Lung (tissue), 12 donors: ENCODE data around the gene GABARAP. TPM values are rescaled to one million over a fixed set of nuclear protein-coding genes. Genes with fewer than 3 reads are reported as not detected.

Experiments
- ATAC-seq: fragments of 200-7000 bp; cut with Tn5 transposase; one replicate; pipeline ENCODE4 v1.9.1; 2020; ENCODE audit warnings: moderate number of reproducible peaks; ENCODE audit not compliant: insufficient read depth, low FRiP score
- DNase-seq, 3 donors: peaks; one replicate each; pipeline ENCODE4 v3.0.0-alpha.2; 2013 to 2017
- H3K27ac ChIP-seq, 2 donors: one replicate each; pipeline ENCODE4 v1.5.1; 2013; ENCODE audit warnings: mild to moderate bottlenecking in 2 of 2, moderate library complexity in 2 of 2, control low read depth in 1 of 2, inconsistent platforms in 1 of 2, low read depth in 1 of 2, low read length in 1 of 2
- H3K27me3 ChIP-seq, 3 donors: one replicate each; pipeline ENCODE4 v1.5.1; 2013; ENCODE audit warnings: low read length in 2 of 3; ENCODE audit not compliant: control insufficient read depth in 3 of 3, insufficient read depth in 3 of 3
- H3K36me3 ChIP-seq, 4 donors: one replicate each; pipeline ENCODE4 v1.5.1; 2013; ENCODE audit warnings: low read length in 4 of 4, mild to moderate bottlenecking in 1 of 4, moderate library complexity in 1 of 4; ENCODE audit not compliant: control insufficient read depth in 4 of 4, insufficient read depth in 4 of 4
- H3K4me1 ChIP-seq, 5 donors: one replicate each; pipeline ENCODE4 v1.5.1; 2013; ENCODE audit warnings: low read length in 5 of 5, mild to moderate bottlenecking in 2 of 5, moderate library complexity in 1 of 5; ENCODE audit not compliant: control insufficient read depth in 5 of 5, insufficient read depth in 5 of 5
- H3K4me3 ChIP-seq: one replicate; pipeline ENCODE4 v1.5.1; 2013; ENCODE audit warnings: mild to moderate bottlenecking, control low read depth, moderate library complexity
- H3K9ac ChIP-seq, 2 donors: one replicate each; pipeline ENCODE4 v1.5.1; 2013; ENCODE audit warnings: low read length in 2 of 2, control low read depth in 1 of 2; ENCODE audit not compliant: insufficient read depth in 1 of 2
- H3K9me3 ChIP-seq, 4 donors: one replicate each; pipeline ENCODE4 v1.5.1; 2013; ENCODE audit warnings: low read length in 3 of 4, mild to moderate bottlenecking in 1 of 4, moderate library complexity in 1 of 4; ENCODE audit not compliant: control insufficient read depth in 4 of 4, insufficient read depth in 3 of 4
- WGBS, 2 donors: extraction: QIAGEN DNeasy Blood & Tissue Kit; methylation state at CpG; one replicate each; pipeline ENCODE4 v1.1.7; 2013; 5-methylcytosine and 5-hydroxymethylcytosine counted together
- polyA plus RNA-seq, 2 donors: library from polyadenylated mRNA; stranded (reverse); fragments of 200-250 nt; gene quantifications; one replicate each; pipeline ENCODE4 v1.2.1, GENCODE V29; 2013
- total RNA-seq, 2 donors: library from RNA; depleted of rRNA in 1 of 2; stranded (reverse); fragments of >200 nt in 1 of 2; gene quantifications; one replicate each; pipeline ENCODE4 v1.2.1, GENCODE V29; 2014 to 2021
- TF ChIP-seq, protein P1 (sequence below): IDR thresholded peaks from 2 replicates; pipeline ENCODE4 v1.5.1; 2012; ENCODE audit warnings: mild to moderate bottlenecking; ENCODE audit errors: control extremely low read depth, extremely low read depth
- donor health status: control.
- donor health status: control.
- donor health status: Bipolar disorder and iron deficiency.
- donor health status: healthy.
- donor health status: DM: yes; HTN: yes; CAD: no.

The GABARAP gene
- total and polyA plus RNA-seq, 4 donors, result 315 to 1,149 (median 685) TPM

DNA sequence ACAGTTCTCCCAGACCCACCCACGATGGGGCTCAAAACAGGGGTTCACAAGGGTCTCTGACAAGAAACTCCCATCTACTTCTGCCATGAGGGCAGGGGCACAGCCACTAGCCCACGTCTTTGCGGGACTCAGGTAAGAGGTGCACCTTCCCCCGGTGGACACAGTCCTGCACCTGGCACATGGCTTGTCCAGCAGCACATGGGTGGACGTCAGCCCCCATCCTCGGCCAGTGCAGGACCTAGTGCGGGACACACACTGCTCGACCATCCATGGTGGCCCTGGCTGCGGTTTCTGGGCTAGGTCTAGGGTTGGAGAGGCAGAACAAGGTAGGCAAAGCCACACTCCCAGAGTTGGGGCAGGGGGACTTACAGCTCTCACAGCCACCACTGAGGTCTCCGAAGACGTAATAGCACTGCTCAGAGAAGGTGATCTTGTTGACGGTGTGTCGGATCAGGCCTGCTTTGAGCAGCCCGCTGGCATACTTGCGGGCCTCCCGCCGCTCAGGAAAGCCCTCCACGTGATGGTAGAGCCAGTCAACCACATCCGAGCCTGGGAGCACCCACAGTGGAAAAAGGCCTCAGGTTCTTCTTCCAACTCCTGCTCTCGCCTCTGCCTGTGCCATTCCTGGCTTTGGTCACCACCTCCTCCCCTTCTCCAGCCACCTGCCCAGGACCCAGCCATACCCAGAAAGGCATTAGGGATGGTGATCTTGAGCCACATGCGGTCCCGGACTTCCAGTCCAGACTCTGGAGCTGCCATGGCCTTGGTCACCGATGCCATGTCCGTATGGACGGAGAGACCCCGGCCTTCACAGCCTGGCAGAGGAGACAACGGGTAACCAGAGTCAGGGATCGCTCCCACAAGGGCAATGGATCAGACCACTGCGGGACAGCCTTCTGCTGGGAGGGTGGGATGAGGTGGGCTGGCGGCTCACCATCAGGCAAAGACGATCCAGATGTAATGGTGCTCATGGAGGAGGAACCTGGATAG lies 15.2 kb downstream of the GABARAP start:
- no peak for DNase-seq
- Histone ChIP-seq H3K36me3 (peaks cover 5 to 75% (median 42%) of the 10 kb centered on the region in 4 donors), H3K27ac (no peak overlapping the region), H3K4me1 (peaks cover 0 to 3% (median 1%) of the 10 kb centered on the region in 5 donors), H3K27me3 (no peaks in the 10 kb centered on the region), H3K4me3 (no peak overlapping the region), H3K9me3 (no peaks in the 10 kb centered on the region), H3K9ac (no peak overlapping the region)
- ATAC-seq, result no peak
- TF ChIP-seq, protein P1, sequence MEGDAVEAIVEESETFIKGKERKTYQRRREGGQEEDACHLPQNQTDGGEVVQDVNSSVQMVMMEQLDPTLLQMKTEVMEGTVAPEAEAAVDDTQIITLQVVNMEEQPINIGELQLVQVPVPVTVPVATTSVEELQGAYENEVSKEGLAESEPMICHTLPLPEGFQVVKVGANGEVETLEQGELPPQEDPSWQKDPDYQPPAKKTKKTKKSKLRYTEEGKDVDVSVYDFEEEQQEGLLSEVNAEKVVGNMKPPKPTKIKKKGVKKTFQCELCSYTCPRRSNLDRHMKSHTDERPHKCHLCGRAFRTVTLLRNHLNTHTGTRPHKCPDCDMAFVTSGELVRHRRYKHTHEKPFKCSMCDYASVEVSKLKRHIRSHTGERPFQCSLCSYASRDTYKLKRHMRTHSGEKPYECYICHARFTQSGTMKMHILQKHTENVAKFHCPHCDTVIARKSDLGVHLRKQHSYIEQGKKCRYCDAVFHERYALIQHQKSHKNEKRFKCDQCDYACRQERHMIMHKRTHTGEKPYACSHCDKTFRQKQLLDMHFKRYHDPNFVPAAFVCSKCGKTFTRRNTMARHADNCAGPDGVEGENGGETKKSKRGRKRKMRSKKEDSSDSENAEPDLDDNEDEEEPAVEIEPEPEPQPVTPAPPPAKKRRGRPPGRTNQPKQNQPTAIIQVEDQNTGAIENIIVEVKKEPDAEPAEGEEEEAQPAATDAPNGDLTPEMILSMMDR, result no peak
- 94 to 95% methylated on average over 31 of the region's 31 CpGs for WGBS, 2 donors

DNA sequence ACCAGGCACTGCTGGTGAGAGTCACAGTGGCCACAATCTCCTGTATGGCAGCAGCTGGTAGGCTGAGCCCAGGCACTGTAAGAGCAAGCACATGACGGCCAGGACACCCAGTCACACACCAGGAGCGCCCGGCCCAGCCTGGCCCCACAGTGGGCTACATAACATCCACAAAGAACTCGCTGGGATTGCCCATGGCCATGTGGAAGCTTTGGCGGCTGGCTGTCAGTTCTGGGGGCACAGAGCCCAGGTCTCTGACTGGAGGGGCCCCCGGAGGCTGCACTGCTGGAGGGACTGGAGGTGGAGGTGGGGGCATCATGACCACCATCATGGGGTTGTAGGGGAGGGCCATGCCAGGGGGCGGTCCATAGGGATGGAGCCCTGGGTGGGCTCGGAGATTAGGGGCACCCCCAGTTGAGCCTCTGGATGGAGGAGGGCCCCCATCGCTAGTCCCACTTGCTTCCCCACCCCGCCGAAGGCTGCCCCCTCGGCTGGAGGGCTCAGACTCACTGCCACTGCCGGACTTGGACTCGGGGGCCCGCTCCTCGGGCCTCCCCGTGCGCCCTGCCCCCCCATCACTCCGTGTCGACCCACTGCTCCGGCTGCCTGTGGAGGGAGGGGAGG lies 16.4 kb downstream of the GABARAP start:
- DNase-seq (no peak), ATAC-seq (no peak)
- Histone ChIP-seq H3K27ac (no peak overlapping the region), H3K9me3 (no peaks in the 10 kb centered on the region), H3K4me1 (peaks cover 0 to 5% (median 3%) of the 10 kb centered on the region in 5 donors), H3K36me3 (peaks cover 5 to 82% (median 46%) of the 10 kb centered on the region in 4 donors), H3K4me3 (no peak overlapping the region), H3K27me3 (no peaks in the 10 kb centered on the region), H3K9ac (no peak overlapping the region)
- TF ChIP-seq, protein P1, result no peak
- 87 to 91% methylated on average over 21 of the region's 21 CpGs for WGBS, 2 donors

DNA sequence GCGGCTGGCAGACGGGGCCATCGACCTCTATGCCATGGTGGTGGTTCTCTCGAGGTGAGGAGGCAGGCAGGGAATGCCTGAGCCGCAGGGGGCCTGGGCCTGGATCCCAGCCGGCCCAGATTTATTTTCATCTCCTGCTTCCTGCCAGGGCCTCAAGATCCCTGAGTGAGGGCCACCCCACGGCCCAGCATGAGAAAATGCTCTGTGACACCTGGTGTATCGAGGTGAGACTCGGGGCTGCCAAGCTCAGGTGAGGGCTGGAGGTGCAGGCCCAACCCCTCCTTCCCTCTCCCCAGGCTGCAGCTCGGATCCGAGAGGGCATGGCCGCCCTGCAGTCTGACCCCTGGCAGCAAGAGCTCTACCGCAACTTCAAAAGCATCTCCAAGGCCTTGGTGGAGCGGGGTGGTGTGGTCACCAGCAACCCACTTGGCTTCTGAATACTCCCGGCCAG lies 17.6 kb downstream of the GABARAP start:
- Histone ChIP-seq H3K9me3 (no peaks in the 10 kb centered on the region), H3K4me1 (peaks cover 0 to 11% (median 7%) of the 10 kb centered on the region in 5 donors), H3K27me3 (no peaks in the 10 kb centered on the region), H3K9ac (no peak overlapping the region), H3K4me3 (no peak overlapping the region), H3K27ac (no peak overlapping the region), H3K36me3 (peaks cover 5 to 74% (median 43%) of the 10 kb centered on the region in 4 donors)
- ATAC-seq, result no peak
- TF ChIP-seq, protein P1, result no peak
- 79 to 85% methylated on average over 15 of the region's 15 CpGs for WGBS, 2 donors
- DNase-seq, result no peak
